Activated CD4-positive, alpha-beta memory T cell treated with anti-CD3 and anti-CD28 coated beads, Interleukin-2, amount 10 ng/mL, durations not matched to agents 7 days and 5 days (primary cell): Measurements from ENCODE around the gene STIMATE. TPM values are rescaled to one million over a fixed set of nuclear protein-coding genes. Genes with fewer than 3 reads are reported as not detected.

ENCODE experiments used
- CTCF ChIA-PET: fragments of 350-600 bp; sonication (Branson Sonifier 250); formaldehyde crosslinking; loops from one replicate; lab custom pipeline; 2021; ENCODE audit warnings: antibody characterized with exemption, inconsistent platforms; lab: Charles Lee
- POLR2A ChIA-PET: fragments of 350-600 bp; sonication (Branson Sonifier 250); formaldehyde crosslinking; loops from one replicate; lab custom pipeline; 2021; ENCODE audit warnings: antibody characterized with exemption; lab: Charles Lee
- DNase-seq: peaks from one replicate; pipeline ENCODE4 v3.0.0-alpha.2; 2020
- H3K27ac Mint-ChIP-seq: one replicate; pipeline ENCODE4 v1.8.0; 2021; ENCODE audit warnings: mild to moderate bottlenecking, mixed read lengths
- H3K27me3 Mint-ChIP-seq: one replicate; pipeline ENCODE4 v1.8.0; 2021; ENCODE audit warnings: mixed read lengths
- H3K36me3 Mint-ChIP-seq: one replicate; pipeline ENCODE4 v1.8.0; 2021; ENCODE audit warnings: low read depth, mixed read lengths
- H3K4me1 Mint-ChIP-seq: one replicate; pipeline ENCODE4 v1.8.0; 2021; ENCODE audit warnings: mixed read lengths
- H3K4me3 Mint-ChIP-seq: one replicate; pipeline ENCODE4 v1.8.0; 2021; ENCODE audit warnings: mild to moderate bottlenecking, mixed read lengths
- H3K9me3 Mint-ChIP-seq: one replicate; pipeline ENCODE4 v1.8.0; 2021; ENCODE audit warnings: mixed read lengths
- total RNA-seq, 2 experiments: library from RNA; stranded (reverse); gene quantifications; one replicate each; pipeline ENCODE4 v1.2.3, GENCODE V29; 2021

Gene STIMATE
- total RNA-seq, 2 experiments from 2014 or later = 31.9 to 34.7 TPM

GRCh38 chr3:52790741-52791140 is 106.6 kb downstream of the STIMATE start:
- Mint-ChIP-seq H3K36me3 (no peaks in the 10 kb centered on the region), H3K9me3 (no peaks in the 10 kb centered on the region), H3K27ac (no peak overlapping the region), H3K27me3 (no peaks in the 10 kb centered on the region), H3K4me3 (no peak overlapping the region), H3K4me1 (no peaks in the 10 kb centered on the region)
- ChIA-PET POLR2A (interaction anchor here (1.2 kb wide), 1 partner anchor 10 kb away, joined by 3 read pairs; no protein-coding TSS in a partner anchor), CTCF (interaction anchor here (1.5 kb wide), 1 partner anchor 8 kb away, joined by 6 read pairs; no protein-coding TSS in a partner anchor)
- no peak for DNase-seq

GRCh38 chr3:52790337-52790736 is 107.0 kb downstream of the STIMATE start:
- POLR2A ChIA-PET = no interaction called here
- H3K9me3 Mint-ChIP-seq = no peaks in the 10 kb centered on the region

GRCh38 chr3:52789746-52790040 is 107.7 kb downstream of the STIMATE start:
- Mint-ChIP-seq H3K27me3 (no peaks in the 10 kb centered on the region), H3K27ac (no peak overlapping the region), H3K36me3 (no peaks in the 10 kb centered on the region), H3K4me3 (no peak overlapping the region), H3K9me3 (no peaks in the 10 kb centered on the region), H3K4me1 (no peaks in the 10 kb centered on the region)
- ChIA-PET POLR2A (no interaction called here), CTCF (interaction anchor here (1.5 kb wide), 1 partner anchor 9 kb away, joined by 6 read pairs; no protein-coding TSS in a partner anchor)
- DNase-seq = no peak

More at GRCh38 chr3:52790337-52790736, 107.0 kb downstream of the STIMATE start:
- H3K36me3 Mint-ChIP-seq = no peaks in the 10 kb centered on the region
- H3K4me3 Mint-ChIP-seq = no peak overlapping the region
- CTCF ChIA-PET = interaction anchor here (1.5 kb wide), 1 partner anchor 8 kb away, joined by 6 read pairs; no protein-coding TSS in a partner anchor
- H3K27ac Mint-ChIP-seq = no peak overlapping the region
- DNase-seq = no peak
- H3K4me1 Mint-ChIP-seq = no peaks in the 10 kb centered on the region
- H3K27me3 Mint-ChIP-seq = no peaks in the 10 kb centered on the region

- DNase-seq = no peak
- no peak overlapping the region for H3K27ac Mint-ChIP-seq
- H3K4me1 Mint-ChIP-seq = no peaks in the 10 kb centered on the region
- H3K9me3 Mint-ChIP-seq = no peaks in the 10 kb centered on the region
- H3K36me3 Mint-ChIP-seq = no peaks in the 10 kb centered on the region
- POLR2A ChIA-PET = no interaction called here
- no peak overlapping the region for H3K4me3 Mint-ChIP-seq
- CTCF ChIA-PET = interaction anchor here (1.5 kb wide), 1 partner anchor 10 kb away, joined by 6 read pairs; no protein-coding TSS in a partner anchor
- H3K27me3 Mint-ChIP-seq = no peaks in the 10 kb centered on the region
Measured at GRCh38 chr3:52788890-52789745, 108.2 kb downstream of the STIMATE start.

GRCh38 chr3:52787672-52788625 is 109.4 kb downstream of the STIMATE start:
- no peak for DNase-seq
- H3K9me3 Mint-ChIP-seq = no peaks in the 10 kb centered on the region
- ChIA-PET POLR2A (no interaction called here), CTCF (no interaction called here)
- no peak overlapping the region for H3K4me3 Mint-ChIP-seq
- H3K27me3 Mint-ChIP-seq = peaks cover 3% of the 10 kb centered on the region
- no peaks in the 10 kb centered on the region for H3K36me3 Mint-ChIP-seq
- no peaks in the 10 kb centered on the region for H3K4me1 Mint-ChIP-seq
- no peak overlapping the region for H3K27ac Mint-ChIP-seq

GRCh38 chr3:52787246-52787645 is 110.1 kb downstream of the STIMATE start:
- POLR2A ChIA-PET = no interaction called here
- H3K9me3 Mint-ChIP-seq = no peaks in the 10 kb centered on the region
- CTCF ChIA-PET = no interaction called here
- peaks cover 9% of the 10 kb centered on the region for H3K27me3 Mint-ChIP-seq
- H3K27ac Mint-ChIP-seq = no peak overlapping the region
- H3K36me3 Mint-ChIP-seq = no peaks in the 10 kb centered on the region
- H3K4me3 Mint-ChIP-seq = no peak overlapping the region
- no peak for DNase-seq
- no peaks in the 10 kb centered on the region for H3K4me1 Mint-ChIP-seq

Other genes with a start within 250 kb of the STIMATE start
- 10 to 100 TPM; 69.0 to 70.2 TPM for gene PBRM1, start 211.6 kb downstream of the STIMATE start, total RNA-seq
- gene GNL3, start 211.5 kb downstream of the STIMATE start, total RNA-seq = 10 to 100 TPM; 66.8 to 67.5 TPM
- gene GLT8D1, start 191.8 kb downstream of the STIMATE start, total RNA-seq = 10 to 100 TPM; 43.4 to 46.7 TPM
- gene SPCS1, start 191.4 kb downstream of the STIMATE start, total RNA-seq = 100 to 1,000 TPM; 107 to 108 TPM
- 10 to 100 TPM; 17.8 to 19.1 TPM for gene NEK4, start 126.6 kb downstream of the STIMATE start, total RNA-seq
- not detected for gene ITIH1, start 119.9 kb downstream of the STIMATE start, total RNA-seq
- gene ITIH3, start 102.8 kb downstream of the STIMATE start, total RNA-seq = not detected
- 10 to 100 TPM; 16.0 to 16.2 TPM for gene ITIH4, start 66.9 kb downstream of the STIMATE start, total RNA-seq
- gene MUSTN1, start 62.5 kb downstream of the STIMATE start, total RNA-seq = 1 to 10 TPM; 3.3 to 4.4 TPM
- gene SFMBT1, start 148.5 kb upstream of the STIMATE start, total RNA-seq = 10 to 100 TPM; 28.7 to 30.0 TPM
- 10 to 100 TPM; 26.4 to 27.6 TPM for gene RFT1, start 232.9 kb upstream of the STIMATE start, total RNA-seq